Measurements from ENCODE around the gene ABL2. TPM values are rescaled to one million over a fixed set of nuclear protein-coding genes. Genes with fewer than 3 reads are reported as not detected.
"Not testable (repeated sequence)": the region's sequence is repeated elsewhere in the genome, so short reads cannot be mapped to it uniquely, and the experiment has no call there.

Gene ABL2
- total RNA-seq, 2 experiments from 2014 or later = 8.2 to 8.4 TPM

DNA sequence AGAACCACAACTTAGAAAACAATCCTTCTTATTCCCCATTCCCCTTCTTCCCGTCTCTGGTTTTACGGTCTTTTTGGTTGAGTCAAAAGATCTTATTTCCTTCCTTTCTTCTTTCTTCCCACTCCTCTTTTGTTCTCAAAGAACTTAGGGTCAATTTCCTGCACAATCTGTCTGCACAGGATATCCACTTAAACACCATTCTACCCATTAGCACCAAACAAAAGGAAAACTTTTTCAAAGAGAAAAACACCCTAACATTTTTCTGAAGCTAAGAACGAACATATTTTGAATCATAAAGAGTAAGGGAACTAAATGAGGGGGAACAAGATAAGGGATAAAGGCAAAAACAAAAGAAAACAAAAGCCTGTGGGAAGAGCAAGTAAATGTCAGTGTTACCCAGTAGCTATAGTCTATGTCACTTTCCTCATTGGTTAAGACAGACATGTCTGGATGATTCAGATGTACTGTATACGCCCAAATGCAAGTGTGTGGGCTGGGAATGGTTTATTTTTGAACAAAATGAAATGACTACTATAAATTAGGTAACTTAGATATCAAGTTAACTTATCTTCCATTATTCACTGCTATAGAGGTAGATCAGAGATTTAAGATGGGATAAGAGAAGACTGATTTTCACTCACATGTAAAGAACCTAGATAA lies 87.8 kb downstream of the ABL2 start:
- ATAC-seq (peak; percentile 85), DNase-seq (peak; percentile 79)
- H3K36me3 Mint-ChIP-seq (ENCODE audit: low read depth) = peaks cover 1% of the 10 kb centered on the region
- POLR2A ChIA-PET = interaction anchor here (1.1 kb wide), 1 partner anchor 11 kb away, joined by 3 read pairs; no protein-coding TSS in a partner anchor
- H3K27me3 Mint-ChIP-seq = no peaks in the 10 kb centered on the region
- H3K27ac Mint-ChIP-seq = peak overlapping the region; percentile 87
- TF ChIP-seq CTCF (IDR thresholded peaks at IDR 0.05) = no peak
- H3K4me1 Mint-ChIP-seq (ENCODE audit: low read depth) = peaks cover 36% of the 10 kb centered on the region
- intact Hi-C loops (cut with micrococcal nuclease) = loop anchor here (10.0 kb wide), 1 partner anchor 83 kb away; the partner anchor contains the start of gene ABL2
- peak overlapping the region; percentile 55 for H3K4me3 Mint-ChIP-seq
- no peaks in the 10 kb centered on the region for H3K9me3 Mint-ChIP-seq
- CTCF ChIA-PET = no interaction called here

- POLR2A ChIA-PET; H3K9me3 Mint-ChIP-seq; DNase-seq; ATAC-seq; H3K36me3 Mint-ChIP-seq (ENCODE audit: low read depth); H3K27ac Mint-ChIP-seq; H3K4me3 Mint-ChIP-seq; intact Hi-C loops (cut with micrococcal nuclease); H3K27me3 Mint-ChIP-seq: not testable (repeated sequence)
- CTCF ChIA-PET = interaction anchor here (1.2 kb wide), 1 partner anchor 17 kb away, joined by 3 read pairs; no protein-coding TSS in a partner anchor
- peaks cover 30% of the 10 kb centered on the region for H3K4me1 Mint-ChIP-seq (ENCODE audit: low read depth)
Measured at GRCh38 chr1:179138755-179139154, 90.7 kb downstream of the ABL2 start.

- no peaks in the 10 kb centered on the region for H3K36me3 Mint-ChIP-seq (ENCODE audit: low read depth)
- H3K4me1 Mint-ChIP-seq (ENCODE audit: low read depth) = peaks cover 23% of the 10 kb centered on the region
- no peak for TF ChIP-seq CTCF (IDR thresholded peaks at IDR 0.05)
- H3K4me3 Mint-ChIP-seq = no peak overlapping the region
- intact Hi-C loops (cut with micrococcal nuclease) = no loop called here
- POLR2A ChIA-PET = no interaction called here
- CTCF ChIA-PET = interaction anchor here (1.2 to 1.3 kb wide), 2 partner anchors 15 to 16 kb away, joined by 3 read pairs; no protein-coding TSS in a partner anchor
- no peak for ATAC-seq
- H3K9me3 Mint-ChIP-seq = no peaks in the 10 kb centered on the region
- no peaks in the 10 kb centered on the region for H3K27me3 Mint-ChIP-seq
- no peak for DNase-seq
- no peak overlapping the region for H3K27ac Mint-ChIP-seq
Measured at GRCh38 chr1:179137617-179138255, 91.7 kb downstream of the ABL2 start.

GRCh38 chr1:179135707-179136106 lies 93.8 kb downstream of the ABL2 start:
- POLR2A ChIA-PET; H3K27me3 Mint-ChIP-seq; H3K36me3 Mint-ChIP-seq (ENCODE audit: low read depth); DNase-seq; ATAC-seq; H3K4me3 Mint-ChIP-seq; intact Hi-C loops (cut with micrococcal nuclease); H3K27ac Mint-ChIP-seq; CTCF ChIA-PET; H3K9me3 Mint-ChIP-seq: not testable (repeated sequence)
- H3K4me1 Mint-ChIP-seq (ENCODE audit: low read depth) = peaks cover 14% of the 10 kb centered on the region

DNA sequence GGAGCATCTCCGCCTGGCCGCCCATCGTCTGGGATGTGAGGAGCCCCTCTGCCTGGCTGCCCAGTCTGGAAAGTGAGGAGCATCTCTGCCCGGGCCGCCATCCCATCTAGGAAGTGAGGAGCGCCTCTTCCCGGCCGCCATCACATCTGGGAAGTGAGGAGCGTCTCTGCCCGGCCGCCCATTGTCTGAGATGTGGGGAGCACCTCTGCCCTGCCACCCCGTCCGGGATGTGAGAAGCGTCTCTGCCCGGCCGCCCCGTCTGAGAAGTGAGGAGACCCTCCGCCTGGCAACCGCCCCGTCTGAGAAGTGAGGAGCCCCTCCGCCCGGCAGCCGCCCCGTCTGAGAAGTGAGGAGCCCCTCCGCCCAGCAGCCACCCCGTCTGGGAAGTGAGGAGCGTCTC lies 94.3 kb downstream of the ABL2 start:
- DNase-seq; H3K27ac Mint-ChIP-seq; H3K36me3 Mint-ChIP-seq (ENCODE audit: low read depth); ATAC-seq; CTCF ChIA-PET; intact Hi-C loops (cut with micrococcal nuclease); POLR2A ChIA-PET; H3K9me3 Mint-ChIP-seq; H3K27me3 Mint-ChIP-seq; H3K4me3 Mint-ChIP-seq: not testable (repeated sequence)
- H3K4me1 Mint-ChIP-seq (ENCODE audit: low read depth) = peaks cover 16% of the 10 kb centered on the region

DNA sequence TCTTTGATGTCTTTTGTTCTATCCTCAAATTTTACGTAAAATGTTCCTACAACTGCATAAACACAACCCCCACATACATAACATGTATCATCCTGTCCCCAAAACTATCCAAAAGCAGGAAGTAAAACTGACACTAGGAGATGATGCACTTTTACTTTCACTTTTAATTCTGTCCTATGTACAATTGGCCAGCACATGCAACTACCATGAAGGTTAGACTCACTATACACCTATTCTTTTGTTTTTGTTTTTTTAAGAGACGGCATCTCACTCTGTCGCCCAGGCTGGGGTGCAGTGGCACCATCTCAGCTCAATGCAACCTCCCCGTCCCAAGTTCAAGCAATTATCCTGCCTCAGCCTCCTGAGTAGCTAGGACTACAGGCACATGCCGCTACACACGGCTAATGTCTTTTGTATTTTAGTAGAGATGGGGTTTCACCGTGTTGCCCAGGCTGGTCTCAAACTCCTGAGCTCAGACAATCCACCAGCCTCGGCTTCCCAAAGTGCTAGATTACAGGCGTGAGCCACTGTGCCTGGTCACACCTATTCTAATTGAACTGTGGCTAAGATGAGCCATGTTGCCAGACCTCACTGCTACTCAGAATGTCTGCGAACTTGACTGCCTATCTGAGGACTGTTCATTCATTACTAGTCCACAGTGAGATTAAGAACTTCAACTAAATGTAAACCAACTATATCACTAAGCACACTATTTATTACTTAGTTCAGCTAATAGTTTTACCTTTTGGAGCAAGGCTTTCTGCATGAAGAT lies 99.6 kb downstream of the ABL2 start:
- peak overlapping the region; percentile 71 for H3K4me3 Mint-ChIP-seq
- ChIA-PET CTCF (interaction anchor here (1.4 kb wide), 1 partner anchor 9 kb away, joined by 5 read pairs; no protein-coding TSS in a partner anchor), POLR2A (no interaction called here)
- no peaks in the 10 kb centered on the region for H3K9me3 Mint-ChIP-seq
- intact Hi-C loops (cut with micrococcal nuclease) = loop anchor here (5.0 kb wide), 2 partner anchors 167 to 237 kb away; partner anchors contain the start of gene AXDND1
- H3K27ac Mint-ChIP-seq = peak overlapping the region; percentile 98
- H3K27me3 Mint-ChIP-seq = no peaks in the 10 kb centered on the region
- ATAC-seq (peak; percentile 96), DNase-seq (peak; percentile 20)
- H3K36me3 Mint-ChIP-seq (ENCODE audit: low read depth) = peaks cover 14% of the 10 kb centered on the region
- no peak for TF ChIP-seq CTCF (IDR thresholded peaks at IDR 0.05)
- H3K4me1 Mint-ChIP-seq (ENCODE audit: low read depth) = peaks cover 31% of the 10 kb centered on the region

Measured in activated CD8-positive, alpha-beta T cell treated with anti-CD3 and anti-CD28 coated beads for 36 hours (primary cell).